ENCODE measurements around the gene PAEP.

The PAEP gene

DNA sequence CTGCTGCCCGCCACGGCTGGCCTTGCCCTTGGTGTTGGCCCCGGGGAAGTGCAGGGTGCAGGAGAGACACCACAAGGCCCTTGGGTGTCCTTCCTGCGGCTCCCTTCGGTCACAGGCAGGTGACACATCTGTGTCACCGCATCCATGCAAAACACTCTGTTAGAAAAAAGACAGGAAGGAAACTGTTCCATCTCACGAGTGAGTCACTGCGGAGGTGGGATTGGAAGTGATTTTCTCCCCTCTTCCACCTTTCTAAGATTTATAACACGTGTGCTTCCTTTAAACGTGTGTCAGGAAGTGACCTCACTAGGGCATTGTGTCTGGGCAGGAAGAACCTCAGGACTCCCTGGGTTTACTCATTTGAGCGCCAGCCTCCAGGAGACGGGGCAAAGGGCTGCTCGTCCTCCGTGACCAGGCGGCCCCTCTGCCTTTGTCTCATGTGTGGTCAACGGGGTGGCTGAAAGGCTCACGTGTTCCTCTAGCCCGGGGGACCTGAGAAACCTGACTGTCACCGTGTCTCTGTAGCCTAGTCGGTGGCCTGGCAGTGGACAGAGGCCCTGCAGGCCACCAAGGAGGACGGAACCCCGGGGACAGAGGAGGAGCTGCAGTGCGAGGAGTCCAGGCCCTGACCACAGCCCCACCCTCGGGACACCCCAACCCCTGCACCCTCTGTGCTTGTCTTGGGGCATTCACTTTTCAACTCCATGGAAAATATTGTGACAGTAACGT, 45.3 kb upstream of the PAEP start:
- H3K4me3 ChIP-seq (ENCODE audit: low read depth, low read length) = no peak overlapping the region
- TF ChIP-seq, protein P1, sequence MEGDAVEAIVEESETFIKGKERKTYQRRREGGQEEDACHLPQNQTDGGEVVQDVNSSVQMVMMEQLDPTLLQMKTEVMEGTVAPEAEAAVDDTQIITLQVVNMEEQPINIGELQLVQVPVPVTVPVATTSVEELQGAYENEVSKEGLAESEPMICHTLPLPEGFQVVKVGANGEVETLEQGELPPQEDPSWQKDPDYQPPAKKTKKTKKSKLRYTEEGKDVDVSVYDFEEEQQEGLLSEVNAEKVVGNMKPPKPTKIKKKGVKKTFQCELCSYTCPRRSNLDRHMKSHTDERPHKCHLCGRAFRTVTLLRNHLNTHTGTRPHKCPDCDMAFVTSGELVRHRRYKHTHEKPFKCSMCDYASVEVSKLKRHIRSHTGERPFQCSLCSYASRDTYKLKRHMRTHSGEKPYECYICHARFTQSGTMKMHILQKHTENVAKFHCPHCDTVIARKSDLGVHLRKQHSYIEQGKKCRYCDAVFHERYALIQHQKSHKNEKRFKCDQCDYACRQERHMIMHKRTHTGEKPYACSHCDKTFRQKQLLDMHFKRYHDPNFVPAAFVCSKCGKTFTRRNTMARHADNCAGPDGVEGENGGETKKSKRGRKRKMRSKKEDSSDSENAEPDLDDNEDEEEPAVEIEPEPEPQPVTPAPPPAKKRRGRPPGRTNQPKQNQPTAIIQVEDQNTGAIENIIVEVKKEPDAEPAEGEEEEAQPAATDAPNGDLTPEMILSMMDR (IDR thresholded peaks at IDR 0.05; ENCODE audit: borderline replicate concordance, insufficient read depth, low read depth, low read length) = no peak

DNA sequence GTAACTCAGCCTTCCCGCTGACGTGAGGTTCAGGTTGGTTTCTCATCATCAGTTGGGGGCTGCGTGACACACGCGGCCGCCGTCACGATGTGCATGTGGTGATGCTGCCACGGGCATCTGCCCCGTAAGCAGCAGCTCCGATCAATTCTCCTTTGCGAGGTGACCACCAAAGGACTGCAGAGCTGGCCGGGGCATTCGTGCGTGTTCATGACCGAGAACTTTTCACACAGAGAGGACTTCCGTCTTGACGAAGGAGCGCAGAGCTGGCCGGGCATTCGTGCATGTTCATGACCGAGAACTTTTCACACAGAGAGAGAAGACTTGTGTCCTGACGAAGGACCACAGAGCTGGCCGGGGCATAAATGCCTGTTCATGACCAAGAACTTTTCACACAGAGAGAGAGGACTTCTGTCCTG, 44.1 kb upstream of the PAEP start:
- TF ChIP-seq, protein P1 (IDR thresholded peaks at IDR 0.05; ENCODE audit: borderline replicate concordance, insufficient read depth, low read depth, low read length) = no peak
- no peak overlapping the region for H3K4me3 ChIP-seq (ENCODE audit: low read depth, low read length)

DNA sequence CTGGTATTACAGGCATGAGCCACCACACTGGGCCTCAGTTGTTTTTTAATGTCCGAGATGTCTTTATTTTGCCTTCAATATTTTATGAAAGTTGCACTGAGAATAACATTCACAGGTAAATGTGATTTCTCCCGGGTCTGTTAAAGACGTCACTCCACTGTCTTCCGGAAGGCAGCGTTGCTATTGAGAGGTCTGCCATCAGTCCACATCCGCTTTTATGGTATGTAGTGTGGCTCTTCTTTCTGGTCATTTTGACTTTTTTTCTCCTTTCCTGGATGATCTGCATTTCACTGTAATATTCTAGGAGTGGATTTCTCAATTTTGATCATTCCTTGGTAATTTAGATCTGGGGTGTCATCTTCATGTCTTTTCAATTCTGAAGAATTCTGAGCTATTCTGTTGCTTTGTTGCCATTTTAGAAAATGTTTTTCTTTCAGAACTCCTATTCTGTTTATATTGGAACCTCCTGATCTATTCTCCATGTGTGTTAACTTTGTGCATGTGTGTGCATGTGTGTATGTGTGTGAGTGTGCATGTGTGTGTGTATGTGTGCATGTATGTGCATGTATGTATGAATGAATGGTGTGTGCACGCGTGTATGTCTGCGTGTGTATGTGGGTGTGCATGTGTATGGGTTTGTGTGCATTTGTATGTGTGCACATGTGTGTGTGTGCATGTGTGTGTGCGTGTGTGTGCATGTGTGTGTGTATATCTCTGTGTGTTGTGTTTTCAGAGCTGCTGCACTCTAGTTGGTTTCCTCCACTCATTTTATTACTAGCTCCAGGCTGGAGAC, 42.2 kb upstream of the PAEP start:
- TF ChIP-seq, protein P1 (IDR thresholded peaks at IDR 0.05; ENCODE audit: borderline replicate concordance, insufficient read depth, low read depth, low read length) = no peak
- no peak overlapping the region for H3K4me3 ChIP-seq (ENCODE audit: low read depth, low read length)

DNA sequence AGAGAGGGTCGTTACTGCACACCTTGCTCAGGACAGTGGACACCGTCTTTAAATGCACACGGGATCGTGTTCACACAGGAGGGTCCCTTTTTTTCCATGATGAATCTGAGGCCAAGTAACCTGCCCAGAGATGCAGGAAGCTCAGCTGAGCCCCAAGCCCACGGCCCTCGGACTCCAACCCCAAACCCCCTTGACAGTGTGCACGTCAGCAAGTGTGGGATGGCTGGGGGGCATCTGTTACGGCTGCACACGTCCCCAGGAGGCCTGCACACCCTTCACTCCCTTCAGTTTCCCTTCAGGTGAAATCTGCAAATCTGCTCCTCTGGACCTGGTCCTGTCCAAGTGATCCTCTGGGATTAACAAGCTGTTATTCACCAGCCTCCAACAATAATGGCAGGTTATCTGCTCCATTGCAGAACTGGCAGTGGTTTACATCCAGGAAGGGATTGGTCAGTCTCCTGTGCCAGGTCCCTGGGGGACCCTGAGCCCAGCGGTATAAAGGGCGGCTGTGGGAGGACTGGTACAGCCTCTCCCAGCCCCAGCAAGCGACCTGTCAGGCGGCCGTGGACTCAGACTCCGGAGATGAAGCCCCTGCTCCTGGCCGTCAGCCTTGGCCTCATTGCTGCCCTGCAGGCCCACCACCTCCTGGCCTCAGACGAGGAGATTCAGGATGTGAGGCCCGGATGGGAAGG, 40.5 kb upstream of the PAEP start, which contains the start of gene LCN1:
Gene LCN1 (plus strand): TSS at position 525 of the 692 bp plus-strand sequence. CDS start 58 bp downstream, at position 583.
- no peak within 1 kb of the TSS for H3K4me3 ChIP-seq (ENCODE audit: low read depth, low read length)
- TF ChIP-seq, protein P1 (IDR thresholded peaks at IDR 0.05; ENCODE audit: borderline replicate concordance, insufficient read depth, low read depth, low read length) = no peak

DNA sequence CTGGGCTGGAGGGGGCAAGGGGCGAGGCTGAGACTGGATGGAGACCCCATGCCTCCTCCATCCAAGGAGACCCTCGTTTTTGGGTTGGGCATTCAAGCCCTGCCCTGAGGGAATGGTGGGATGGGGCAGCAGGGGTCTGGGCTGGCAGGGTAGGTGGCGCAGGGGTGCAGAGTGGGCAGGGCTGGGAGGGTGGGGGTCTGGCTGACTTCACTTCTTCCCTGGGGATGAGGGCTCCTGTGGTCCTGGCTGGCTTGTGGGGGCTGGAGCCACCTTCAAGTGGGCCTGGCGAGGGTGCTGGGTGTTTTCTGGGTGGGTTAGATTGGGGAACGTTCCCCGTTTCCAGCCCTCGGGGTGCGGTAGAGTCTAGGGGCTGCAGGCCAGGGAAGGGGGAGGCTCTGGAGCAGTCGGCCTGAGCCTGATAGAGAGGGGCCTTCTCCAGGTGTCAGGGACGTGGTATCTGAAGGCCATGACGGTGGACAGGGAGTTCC, 39.9 kb upstream of the PAEP start:
- no peak overlapping the region for H3K4me3 ChIP-seq (ENCODE audit: low read depth, low read length)
- TF ChIP-seq, protein P1 (IDR thresholded peaks at IDR 0.05; ENCODE audit: borderline replicate concordance, insufficient read depth, low read depth, low read length) = no peak

DNA sequence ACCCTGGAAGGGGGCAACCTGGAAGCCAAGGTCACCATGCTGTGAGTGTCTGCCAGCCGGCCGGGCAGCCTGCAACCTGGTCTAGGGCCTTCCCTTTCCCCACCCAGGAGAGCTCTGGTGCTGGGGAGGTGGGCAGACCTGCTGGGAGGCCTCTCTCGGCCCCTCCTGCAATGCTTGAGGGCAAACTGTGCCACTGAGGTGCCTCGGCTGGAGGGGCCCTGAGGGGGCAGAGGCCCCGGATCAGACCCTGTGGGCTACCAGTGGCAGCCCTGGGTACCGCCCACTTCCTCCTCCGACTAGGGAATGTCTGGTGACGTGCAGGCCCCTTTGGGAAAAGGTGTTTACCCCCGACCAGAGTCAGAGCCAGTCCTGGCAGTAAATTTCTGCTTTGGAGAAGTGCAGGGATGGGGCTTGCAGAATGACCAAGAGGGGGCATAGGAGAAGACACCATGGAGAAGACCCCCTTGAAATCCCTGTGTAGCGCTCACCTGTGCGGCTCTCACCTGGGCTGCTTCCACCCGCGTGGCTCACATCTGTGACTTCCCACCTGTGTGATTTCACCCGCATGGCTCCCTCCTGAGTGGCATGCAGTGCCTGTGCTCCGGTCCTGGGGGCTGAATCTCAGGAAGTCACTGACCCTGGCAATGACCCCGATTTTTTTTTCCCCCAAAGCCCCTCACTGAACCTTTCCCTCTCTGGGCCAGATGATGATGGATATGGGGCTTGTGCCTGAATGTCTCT, 39.2 kb upstream of the PAEP start:
- no peak overlapping the region for H3K4me3 ChIP-seq (ENCODE audit: low read depth, low read length)
- TF ChIP-seq, protein P1 (IDR thresholded peaks at IDR 0.05; ENCODE audit: borderline replicate concordance, insufficient read depth, low read depth, low read length) = no peak

All from GM12875 (cell line).